HS-5 (cell line): Measurements from ENCODE around the gene SRSF12.

ENCODE experiments used
- DNase-seq: peaks from one replicate; pipeline ENCODE4 v3.0.0-alpha.2; 2012; ENCODE audit warnings: low read depth

The SRSF12 gene

GRCh38 chr6:89117211-89118108 lies at the start of gene SRSF12:
Gene SRSF12, minus strand, starts transcription at chr6:89118071. Its CDS starts 184 bp downstream, at chr6:89117887.
- no peak for DNase-seq

DNA sequence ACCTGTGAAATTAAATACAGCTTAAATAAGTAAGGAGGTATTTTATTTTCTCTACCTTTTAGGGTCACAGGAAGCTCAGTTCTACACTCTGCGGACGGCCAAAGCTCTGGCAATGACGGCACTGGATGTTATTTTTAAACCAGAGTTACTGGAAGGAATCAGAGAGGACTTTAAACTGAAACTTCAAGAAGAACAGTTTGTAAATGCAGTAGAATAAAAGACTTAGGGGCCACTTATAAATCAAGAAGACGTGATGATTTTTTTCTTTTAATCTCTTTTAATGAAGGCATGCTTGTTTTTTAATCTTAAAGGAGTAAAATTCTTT lies 44.1 kb upstream of the SRSF12 start:
- no peak for DNase-seq

GRCh38 chr6:89161326-89162046 lies 43.6 kb upstream of the SRSF12 start:
- no peak for DNase-seq

DNA sequence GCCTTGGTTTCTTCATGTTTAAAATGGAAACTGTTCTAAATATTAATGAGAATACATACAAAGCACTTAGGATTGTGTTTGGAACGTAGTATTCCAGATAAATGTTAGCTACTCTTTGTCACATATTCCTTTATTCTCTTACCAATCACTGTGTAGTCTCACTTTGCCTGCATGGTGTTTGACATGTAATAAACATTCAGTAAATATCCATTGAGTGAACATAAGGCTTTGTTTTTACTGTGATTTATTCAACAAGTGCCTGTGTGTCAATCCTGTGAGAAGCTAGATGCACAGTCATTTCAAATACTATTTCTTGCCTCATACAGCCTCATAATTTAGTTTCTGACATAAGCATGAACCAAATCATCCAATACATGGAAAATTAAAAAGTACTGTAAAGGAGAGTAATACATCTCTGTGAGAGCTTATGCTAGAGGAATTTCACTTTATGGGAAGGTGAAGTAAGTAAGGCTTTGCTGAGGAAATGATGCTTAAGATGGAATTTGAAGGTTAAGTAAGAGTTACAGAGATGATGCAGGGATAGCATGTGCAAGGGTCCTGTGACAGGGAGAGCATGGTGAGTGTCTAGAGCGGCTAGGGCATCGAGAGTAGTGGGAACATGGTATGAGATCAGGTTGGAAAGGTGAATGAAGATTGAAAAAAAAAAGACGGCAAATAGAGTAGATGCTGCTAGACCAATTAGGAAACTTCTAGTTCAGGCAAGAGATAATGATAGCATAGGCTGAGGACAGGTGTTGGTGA lies 42.6 kb upstream of the SRSF12 start:
- DNase-seq: no peak

- peak; percentile 56 for DNase-seq
Observed at GRCh38 chr6:89154131-89154530, 36.3 kb upstream of the SRSF12 start.

- DNase-seq: no peak
Observed at GRCh38 chr6:89148016-89148750, 30.3 kb upstream of the SRSF12 start.

- peak; percentile 60 for DNase-seq
Observed at GRCh38 chr6:89146718-89147700, 29.1 kb upstream of the SRSF12 start.

DNA sequence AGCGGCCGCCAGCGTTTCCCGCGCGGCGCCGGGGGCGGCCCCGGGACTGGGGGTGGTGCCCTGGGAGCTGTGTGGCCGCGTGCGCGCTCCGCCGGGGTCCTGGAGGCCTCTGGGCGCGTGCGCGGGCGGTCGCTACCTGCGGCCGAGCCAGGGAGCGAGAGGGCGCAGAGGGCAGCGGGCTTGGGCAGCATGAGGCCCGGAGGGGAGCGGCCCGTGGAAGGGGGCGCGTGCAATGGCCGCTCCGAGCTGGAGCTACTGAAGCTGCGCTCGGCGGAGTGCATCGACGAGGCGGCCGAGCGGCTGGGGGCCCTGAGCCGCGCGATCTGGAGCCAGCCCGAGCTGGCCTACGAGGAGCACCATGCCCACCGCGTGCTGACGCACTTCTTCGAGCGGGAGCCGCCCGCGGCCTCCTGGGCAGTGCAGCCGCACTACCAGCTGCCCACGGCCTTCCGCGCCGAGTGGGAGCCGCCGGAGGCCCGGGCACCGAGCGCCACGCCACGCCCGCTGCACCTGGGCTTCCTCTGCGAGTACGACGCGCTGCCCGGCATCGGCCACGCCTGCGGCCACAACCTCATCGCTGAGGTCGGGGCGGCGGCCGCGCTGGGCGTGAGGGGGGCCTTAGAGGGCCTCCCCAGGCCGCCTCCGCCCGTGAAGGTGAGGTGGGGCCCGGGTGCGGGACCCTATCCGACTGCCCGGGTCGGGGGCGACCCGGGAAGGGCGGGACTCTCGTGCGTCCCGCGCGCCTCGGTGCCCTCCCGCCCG lies 28.3 kb upstream of the SRSF12 start, which contains the start of gene PM20D2:
Gene PM20D2 (plus strand): TSS at position 100 of the 762 bp plus-strand sequence. CDS start 90 bp downstream, at position 190.
- no peak for DNase-seq

GRCh38 chr6:89145091-89145955 lies 27.5 kb upstream of the SRSF12 start:
- no peak for DNase-seq

DNA sequence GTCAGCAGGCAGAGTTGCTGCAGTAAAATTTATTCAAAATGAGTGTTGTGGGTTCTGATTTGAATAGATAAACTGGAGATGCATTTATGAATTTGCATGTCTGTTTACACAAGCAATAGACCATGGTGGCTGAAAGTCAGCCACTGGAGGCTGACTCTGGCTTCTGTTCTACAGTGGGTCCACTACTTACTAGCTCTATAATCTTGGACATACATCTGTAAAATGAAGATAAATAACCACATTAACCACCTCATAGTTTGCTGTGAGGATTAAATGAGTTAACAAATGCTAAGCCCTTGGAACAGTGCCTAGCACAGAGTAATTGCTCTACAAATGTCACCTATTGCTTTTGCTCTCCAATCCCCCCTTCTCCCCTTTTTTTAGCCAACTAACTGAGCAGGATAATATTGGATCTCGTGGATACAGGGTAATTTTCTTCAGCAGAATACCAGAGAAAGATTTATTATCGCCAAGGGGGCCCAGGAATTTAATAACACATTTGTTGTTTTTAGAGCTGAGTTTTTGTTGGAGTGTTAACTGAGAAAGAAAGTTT lies 26.6 kb upstream of the SRSF12 start:
- DNase-seq: no peak

DNA sequence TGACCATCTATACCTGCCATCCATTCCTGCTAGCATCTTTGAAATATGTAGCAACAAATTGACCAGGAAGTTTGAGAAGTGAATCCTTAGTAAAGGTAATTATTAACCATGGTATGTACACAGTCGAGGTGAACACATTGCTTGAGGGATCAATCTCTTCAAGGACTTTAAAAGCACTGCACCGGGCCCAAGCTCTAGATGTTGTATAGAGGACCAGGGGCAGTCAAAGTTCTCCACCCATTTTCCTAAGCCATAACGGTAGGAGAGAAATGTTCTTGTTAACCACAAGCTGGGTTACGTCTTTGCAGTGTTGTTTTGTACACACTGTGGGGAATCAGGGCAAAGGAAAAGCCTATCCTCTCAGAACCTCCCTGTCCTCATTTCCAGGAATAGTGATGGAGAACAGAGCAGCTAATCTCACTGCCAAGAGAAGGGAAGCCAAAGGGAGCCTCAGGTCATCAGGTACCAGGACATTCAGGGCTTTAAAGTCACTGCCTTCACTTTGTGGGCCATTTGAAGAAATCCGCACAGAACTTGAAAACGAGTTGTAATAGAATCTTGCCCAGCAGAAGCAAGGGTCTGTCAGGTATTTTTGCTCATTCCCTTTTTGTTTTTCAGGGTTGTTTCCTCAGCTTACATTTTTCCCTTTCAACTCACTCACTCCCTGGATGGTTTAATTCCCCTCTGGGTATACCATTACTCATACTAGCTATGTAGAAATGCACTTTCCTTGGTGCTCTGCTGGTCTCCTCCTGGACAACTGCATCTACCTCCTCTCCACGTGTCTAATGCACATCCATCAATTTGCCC lies 22.7 kb upstream of the SRSF12 start:
- no peak for DNase-seq

GRCh38 chr6:89139509-89140346 lies 21.9 kb upstream of the SRSF12 start:
- DNase-seq: no peak

DNA sequence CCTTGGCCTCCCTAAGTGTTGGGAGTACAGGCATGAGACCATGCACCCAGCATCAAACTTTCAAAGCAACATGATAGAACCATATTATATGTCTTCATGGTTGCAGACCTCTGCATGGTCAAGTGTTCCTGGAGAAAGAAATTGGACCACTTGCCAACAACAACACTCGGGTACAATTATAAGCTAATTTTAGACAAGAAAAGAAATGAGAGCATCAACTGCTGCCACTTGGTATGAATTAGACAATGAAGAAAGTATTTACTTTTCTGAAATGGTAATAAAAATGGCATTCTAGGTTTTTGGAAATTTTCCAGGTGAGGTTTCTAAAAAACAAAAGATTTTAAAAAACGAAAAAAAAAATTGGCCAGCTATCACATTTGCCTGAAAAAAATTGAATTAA lies 20.3 kb upstream of the SRSF12 start:
- DNase-seq: no peak

GRCh38 chr6:89134723-89135122 lies 16.9 kb upstream of the SRSF12 start:
- no peak for DNase-seq

- no peak for DNase-seq
Observed at GRCh38 chr6:89133981-89134380, 16.1 kb upstream of the SRSF12 start.

GRCh38 chr6:89132057-89132456 lies 14.2 kb upstream of the SRSF12 start:
- DNase-seq: no peak

DNA sequence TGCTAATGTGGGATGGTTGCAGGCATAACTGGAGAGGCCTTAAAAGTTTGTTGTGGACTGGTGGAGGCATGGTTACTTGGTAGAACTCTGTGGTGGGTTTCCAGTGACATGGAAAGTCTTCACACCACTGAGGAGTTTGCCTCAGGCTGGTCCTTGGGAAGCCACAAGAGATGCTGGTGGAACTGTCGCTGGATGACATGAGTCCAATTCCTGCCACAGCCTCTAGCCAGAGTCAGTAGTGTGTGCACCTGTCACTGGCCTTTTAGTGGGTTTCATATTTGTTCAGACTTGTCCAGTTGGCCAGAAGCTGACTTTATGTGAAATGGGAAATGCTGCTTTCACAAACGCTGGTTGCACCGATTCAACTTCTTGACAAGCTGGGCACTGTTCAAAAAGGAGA lies 13.7 kb upstream of the SRSF12 start:
- DNase-seq: no peak
